ENCODE data around the gene FAM210A. TPM values are rescaled to one million over a fixed set of nuclear protein-coding genes. Genes with fewer than 3 reads are reported as not detected.

The FAM210A gene
- total RNA-seq, 1 experiment from 2014 or later: 26.2 TPM

GRCh38 chr18:13614641-13615288, 111.6 kb downstream of the FAM210A start:
- CTCF ChIA-PET: no interaction called here
- TF ChIP-seq CTCF (IDR thresholded peaks at IDR 0.05 in 2 of 3, conservative IDR thresholded peaks at IDR 0.05 in 1 of 3; ENCODE audit: borderline replicate concordance in 1 of 3, insufficient read depth in 1 of 3, low read depth in 2 of 3, low read length in 2 of 3): no peak
- no peak for TF ChIP-seq EZH2phosphoT487 (IDR thresholded peaks at IDR 0.05; ENCODE audit: borderline replicate concordance)
- TF ChIP-seq MAX (IDR thresholded peaks at IDR 0.05): no peak
- no peak for TF ChIP-seq ZNF274 (IDR thresholded peaks at IDR 0.05; ENCODE audit: low read depth, low read length)
- TF ChIP-seq RAD21 (IDR thresholded peaks at IDR 0.05; ENCODE audit: low read depth): no peak
- no peak for TF ChIP-seq POLR2A (IDR thresholded peaks at IDR 0.05; ENCODE audit: borderline replicate concordance, extremely low read depth, insufficient read depth, insufficient read length)
- no peak for TF ChIP-seq ELF1 (IDR thresholded peaks at IDR 0.05; ENCODE audit: borderline replicate concordance, low read depth)
- TF ChIP-seq YY1 (IDR thresholded peaks at IDR 0.05; ENCODE audit: extremely low read depth, insufficient replicate concordance, low read depth, low read length): no peak
- no peak for TF ChIP-seq EZH2 (IDR thresholded peaks at IDR 0.05)
- TF ChIP-seq SIN3A (IDR thresholded peaks at IDR 0.05; ENCODE audit: low read depth): no peak
- no peak for TF ChIP-seq REST (IDR thresholded peaks at IDR 0.05; ENCODE audit: low read depth)
- TF ChIP-seq EGR1 (IDR thresholded peaks at IDR 0.05; ENCODE audit: low read depth): no peak
- TF ChIP-seq ZBTB33 (IDR thresholded peaks at IDR 0.05; ENCODE audit: extremely low read depth, insufficient replicate concordance, low read length): no peak
- no peak for TF ChIP-seq JUND (IDR thresholded peaks at IDR 0.05)
- no peak for TF ChIP-seq ATF3 (IDR thresholded peaks at IDR 0.05)
- no peak for DNase-seq (ENCODE audit: low read depth, low spot score)
- no peaks in the 10 kb centered on the region for H3K79me2 ChIP-seq (ENCODE audit: insufficient read depth, low read length)
- H3K9me3 ChIP-seq (ENCODE audit: control insufficient read depth in 1 of 2, insufficient read depth in 1 of 2, low read depth in 1 of 2, low read length in 2 of 2): no peaks in the 10 kb centered on the region
- H4K20me1 ChIP-seq (ENCODE audit: insufficient read depth): no peaks in the 10 kb centered on the region
- POLR2A ChIA-PET: no interaction called here
- H3K4me3 ChIP-seq (replicated peaks in 1 of 2; ENCODE audit: low read depth in 1 of 2, low read length in 2 of 2): no peak overlapping the region
- no peak overlapping the region for H3K27ac ChIP-seq (ENCODE audit: low read depth, low read length)
- H2AFZ ChIP-seq (ENCODE audit: low read depth, low read length, poor library complexity, severe bottlenecking): no peak overlapping the region
- no peak overlapping the region for H3K9ac ChIP-seq (ENCODE audit: low read length)
- H3K9me2 ChIP-seq (ENCODE audit: insufficient read depth): no peaks in the 10 kb centered on the region
- peaks cover 9% of the 10 kb centered on the region for H3K27me3 ChIP-seq (ENCODE audit: insufficient read depth, low read length)
- BruUV-seq (replicated peaks): no TSS peak
- H3K4me1 ChIP-seq (ENCODE audit: control insufficient read depth in 1 of 2, insufficient read depth in 2 of 2, low read length in 2 of 2): peaks cover 0 to 4% of the 10 kb centered on the region in 2 experiments; a peak in 1 of 4 replicates
- H3K36me3 ChIP-seq (ENCODE audit: control insufficient read depth in 1 of 2, insufficient read depth in 2 of 2, low read length in 2 of 2): no peaks in the 10 kb centered on the region
- no peak overlapping the region for H3K4me2 ChIP-seq (ENCODE audit: low read length)
- ATAC-seq: no peak
- intact Hi-C loops (cut with micrococcal nuclease): no loop called here
- RAD21 ChIA-PET (ENCODE audit: low non-redundant PET in 1 of 2, low total read pairs in 2 of 2, uncharacterized antibody in 2 of 2, unreplicated experiment in 2 of 2): no interaction called here

All from HCT116 (cell line).